MM.1S (cell line): ENCODE measurements around the gene IL36B.

Experiments used
- CTCF ChIP-seq: fragments of 300-600 bp; sonication (generic); IDR thresholded peaks from 2 replicates; pipeline ENCODE4 v1.5.1; 2016; ENCODE audit warnings: antibody characterized with exemption, low read length, mixed read lengths
- EZH2 ChIP-seq: fragments of 300-600 bp; sonication (generic); optimal IDR thresholded peaks from 2 replicates; pipeline ENCODE3; 2017; ENCODE audit warnings: low read depth, mild to moderate bottlenecking, antibody characterized with exemption, low read length, mixed read lengths

- TF ChIP-seq CTCF (no peak), EZH2 (no peak)
Observed at GRCh38 chr2:112980537-112980936, 72.1 kb downstream of the IL36B start.
